Measurements from ENCODE around the gene SFRP4.

DNA sequence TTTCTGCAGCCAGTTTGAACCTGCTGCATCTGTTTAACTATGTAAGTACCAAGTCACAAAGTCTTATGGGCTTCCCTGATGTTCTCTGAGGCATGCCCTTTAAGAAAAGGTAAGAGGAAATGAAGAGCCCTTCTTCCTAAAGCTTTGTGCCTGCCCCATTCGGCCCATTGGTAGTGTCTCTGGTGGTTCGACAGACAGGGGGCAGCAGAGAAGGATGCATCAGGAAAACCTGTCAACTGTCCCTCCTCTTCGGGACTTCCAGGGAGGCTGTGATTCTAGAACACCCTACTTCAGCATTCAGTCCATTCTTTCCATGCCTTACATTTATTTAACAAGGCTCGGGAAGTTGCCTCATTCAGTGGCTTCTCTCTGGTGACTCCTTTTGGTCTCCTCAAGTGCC is 1.9 kb upstream of the SFRP4 start:
- TF ChIP-seq POLR2A (IDR thresholded peaks at IDR 0.05): no peak
- TF ChIP-seq, protein P1, sequence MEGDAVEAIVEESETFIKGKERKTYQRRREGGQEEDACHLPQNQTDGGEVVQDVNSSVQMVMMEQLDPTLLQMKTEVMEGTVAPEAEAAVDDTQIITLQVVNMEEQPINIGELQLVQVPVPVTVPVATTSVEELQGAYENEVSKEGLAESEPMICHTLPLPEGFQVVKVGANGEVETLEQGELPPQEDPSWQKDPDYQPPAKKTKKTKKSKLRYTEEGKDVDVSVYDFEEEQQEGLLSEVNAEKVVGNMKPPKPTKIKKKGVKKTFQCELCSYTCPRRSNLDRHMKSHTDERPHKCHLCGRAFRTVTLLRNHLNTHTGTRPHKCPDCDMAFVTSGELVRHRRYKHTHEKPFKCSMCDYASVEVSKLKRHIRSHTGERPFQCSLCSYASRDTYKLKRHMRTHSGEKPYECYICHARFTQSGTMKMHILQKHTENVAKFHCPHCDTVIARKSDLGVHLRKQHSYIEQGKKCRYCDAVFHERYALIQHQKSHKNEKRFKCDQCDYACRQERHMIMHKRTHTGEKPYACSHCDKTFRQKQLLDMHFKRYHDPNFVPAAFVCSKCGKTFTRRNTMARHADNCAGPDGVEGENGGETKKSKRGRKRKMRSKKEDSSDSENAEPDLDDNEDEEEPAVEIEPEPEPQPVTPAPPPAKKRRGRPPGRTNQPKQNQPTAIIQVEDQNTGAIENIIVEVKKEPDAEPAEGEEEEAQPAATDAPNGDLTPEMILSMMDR (IDR thresholded peaks at IDR 0.05): no peak

Measured in uterus (tissue), 2 donors.